H9 (cell line): ENCODE results near the gene FAM241A. TPM values are rescaled to one million over a fixed set of nuclear protein-coding genes. Genes with fewer than 3 reads are reported as not detected.

Experiments
- DNase-seq: peaks from one replicate; pipeline ENCODE4 v3.0.0-alpha.2; 2017
- H2AFZ ChIP-seq: one replicate; pipeline ENCODE4 v1.6.1; 2013; ENCODE audit warnings: mild to moderate bottlenecking, low read length, control low read depth, moderate library complexity
- H2AK5ac ChIP-seq: 2 replicates; pipeline ENCODE4 v1.6.1; 2013; ENCODE audit warnings: low read length, control low read depth, mixed read lengths; ENCODE audit not compliant: insufficient read length
- H2BK120ac ChIP-seq: one replicate; pipeline ENCODE4 v1.6.1; 2013; ENCODE audit warnings: low read depth, mild to moderate bottlenecking, low read length, control low read depth, inconsistent platforms; ENCODE audit not compliant: poor library complexity, severe bottlenecking
- H2BK12ac ChIP-seq: 2 replicates; pipeline ENCODE4 v1.6.1; 2013; ENCODE audit warnings: low read length, control low read depth, mixed read lengths, low read depth; ENCODE audit not compliant: insufficient read length
- H2BK15ac ChIP-seq: 2 replicates; pipeline ENCODE4 v1.6.1; 2013; ENCODE audit warnings: low read depth, low read length, control low read depth
- H2BK20ac ChIP-seq: one replicate; pipeline ENCODE4 v1.6.1; 2013; ENCODE audit warnings: low read depth, mild to moderate bottlenecking, low read length, control low read depth, inconsistent platforms; ENCODE audit not compliant: poor library complexity, severe bottlenecking
- H2BK5ac ChIP-seq: 2 replicates; pipeline ENCODE4 v1.6.1; 2013; ENCODE audit warnings: low read length, control low read depth, mixed read lengths; ENCODE audit not compliant: insufficient read length
- H3K14ac ChIP-seq: 2 replicates; pipeline ENCODE4 v1.6.1; 2013; ENCODE audit warnings: low read length, control low read depth; ENCODE audit not compliant: insufficient read depth
- H3K18ac ChIP-seq: 2 replicates; pipeline ENCODE4 v1.6.1; 2013; ENCODE audit warnings: low read depth, mild to moderate bottlenecking, mixed read lengths, low read length, control low read depth; ENCODE audit not compliant: insufficient read length
- H3K23ac ChIP-seq: 2 replicates; pipeline ENCODE4 v1.6.1; 2013; ENCODE audit warnings: low read length, control low read depth, mixed read lengths, low read depth; ENCODE audit not compliant: insufficient read length
- H3K23me2 ChIP-seq: 2 replicates; pipeline ENCODE4 v1.6.1; 2013; ENCODE audit warnings: low read depth, mild to moderate bottlenecking, mixed read lengths, low read length, control low read depth; ENCODE audit not compliant: insufficient read length, poor library complexity, severe bottlenecking
- H3K27ac ChIP-seq: 2 replicates; pipeline ENCODE4 v1.5.1; 2013; ENCODE audit warnings: low read length, control low read depth, mixed read lengths, low read depth; ENCODE audit not compliant: insufficient read length
- H3K27me3 ChIP-seq: 2 replicates; pipeline ENCODE4 v1.6.1; 2013; ENCODE audit warnings: low read length, control low read depth, inconsistent platforms; ENCODE audit not compliant: insufficient read depth
- H3K4ac ChIP-seq: 2 replicates; pipeline ENCODE4 v1.6.1; 2013; ENCODE audit warnings: low read depth, mild to moderate bottlenecking, control low read depth, inconsistent platforms, low read length, moderate library complexity
- H3K4me1 ChIP-seq: 2 replicates; pipeline ENCODE4 v1.6.1; 2013; ENCODE audit warnings: low read length, control low read depth, inconsistent platforms; ENCODE audit not compliant: insufficient read depth
- H3K4me2 ChIP-seq: 2 replicates; pipeline ENCODE4 v1.6.1; 2013; ENCODE audit warnings: low read length, control low read depth, mixed read lengths; ENCODE audit not compliant: insufficient read length, insufficient read depth
- H3K56ac ChIP-seq: 2 replicates; pipeline ENCODE4 v1.6.1; 2013; ENCODE audit warnings: low read depth, mild to moderate bottlenecking, mixed read lengths, low read length, control low read depth; ENCODE audit not compliant: insufficient read length
- H3K79me1 ChIP-seq: 2 replicates; pipeline ENCODE4 v1.6.1; 2013; ENCODE audit warnings: low read depth, mild to moderate bottlenecking, moderate library complexity, low read length, control low read depth, inconsistent platforms; ENCODE audit not compliant: insufficient read depth, poor library complexity, severe bottlenecking
- H3K79me2 ChIP-seq: 2 replicates; pipeline ENCODE4 v1.6.1; 2013; ENCODE audit warnings: low read length, control low read depth, inconsistent platforms; ENCODE audit not compliant: insufficient read depth
- H3K9ac ChIP-seq: 2 replicates; pipeline ENCODE4 v1.6.1; 2013; ENCODE audit warnings: low read length, control low read depth, mixed read lengths; ENCODE audit not compliant: insufficient read length; ENCODE audit errors: extremely low read depth
- H3K9me3 ChIP-seq: one replicate; pipeline ENCODE4 v1.6.1; 2013; ENCODE audit warnings: low read depth, low read length, inconsistent platforms; ENCODE audit not compliant: control insufficient read depth
- H3T11ph ChIP-seq: one replicate; pipeline ENCODE4 v1.6.1; 2013; ENCODE audit warnings: mild to moderate bottlenecking, low read length, control low read depth, inconsistent platforms
- H4K20me1 ChIP-seq: one replicate; pipeline ENCODE4 v1.6.1; 2013; ENCODE audit not compliant: control insufficient read depth, insufficient read length, insufficient read depth
- H4K5ac ChIP-seq: 2 replicates; pipeline ENCODE4 v1.6.1; 2013; ENCODE audit warnings: low read depth, mild to moderate bottlenecking, mixed read lengths, low read length, control low read depth; ENCODE audit not compliant: insufficient read length
- H4K8ac ChIP-seq: replicated peaks from 2 replicates; pipeline ENCODE4 v1.6.1; 2013; ENCODE audit warnings: low read length, control low read depth, mixed read lengths, low read depth; ENCODE audit not compliant: insufficient read length
- H4K91ac ChIP-seq: 2 replicates; pipeline ENCODE4 v1.6.1; 2013; ENCODE audit warnings: low read depth, mild to moderate bottlenecking, moderate library complexity, mixed read lengths, low read length, control low read depth; ENCODE audit not compliant: insufficient read length
- H3K27ac Mint-ChIP-seq, 3 experiments: 2 replicates in 2 of 3; 3 replicates in 1 of 3; pipeline ENCODE4 v1.8.0; 2020 to 2021; ENCODE audit warnings: mixed read lengths in 3 of 3, mild to moderate bottlenecking in 1 of 3, moderate library complexity in 1 of 3
- H3K27me3 Mint-ChIP-seq: 2 replicates; pipeline ENCODE4 v1.8.0; 2021; ENCODE audit warnings: low read depth, mild to moderate bottlenecking, moderate library complexity, mixed read lengths
- H3K36me3 Mint-ChIP-seq, 3 experiments: 2 replicates in 2 of 3; 3 replicates in 1 of 3; pipeline ENCODE4 v1.8.0; 2020 to 2021; ENCODE audit warnings: low read depth in 3 of 3, mixed read lengths in 3 of 3; ENCODE audit not compliant: insufficient read depth in 1 of 3
- H3K4me1 Mint-ChIP-seq, 2 experiments: 2 replicates each; pipeline ENCODE4 v1.8.0; 2020; ENCODE audit warnings: mixed read lengths in 2 of 2
- H3K4me3 Mint-ChIP-seq, 2 experiments: 2 replicates in 1 of 2; 3 replicates in 1 of 2; pipeline ENCODE4 v1.8.0; 2020 to 2021; ENCODE audit warnings: mild to moderate bottlenecking in 2 of 2, mixed read lengths in 2 of 2, moderate library complexity in 1 of 2
- H3K9me3 Mint-ChIP-seq, 2 experiments: 2 replicates in 1 of 2; 3 replicates in 1 of 2; pipeline ENCODE4 v1.8.0; 2020; ENCODE audit warnings: mild to moderate bottlenecking in 2 of 2, mixed read lengths in 2 of 2, moderate library complexity in 1 of 2
- WGBS: extraction: QIAGEN DNeasy Blood & Tissue Kit; methylation state at CpG from one replicate; pipeline ENCODE4 v1.1.7; 2013; ENCODE audit warnings: missing lambda C conversion rate, low lambda C conversion rate, mixed read lengths; ENCODE audit not compliant: insufficient read length; ENCODE audit errors: extremely low coverage; 5-methylcytosine and 5-hydroxymethylcytosine counted together
- total RNA-seq: library from RNA; stranded (reverse); gene quantifications from 2 replicates; pipeline ENCODE4 v1.2.1, GENCODE V29; 2021
- TF ChIP-seq, protein P1 (sequence below): fragments of 200-600 bp; sonication (generic); conservative IDR thresholded peaks from 3 replicates; pipeline ENCODE4 v1.8.0; 2021; ENCODE audit warnings: antibody characterized with exemption, mild to moderate bottlenecking

Gene FAM241A
- total RNA-seq, 1 experiment from 2014 or later, result 0.13 TPM

DNA sequence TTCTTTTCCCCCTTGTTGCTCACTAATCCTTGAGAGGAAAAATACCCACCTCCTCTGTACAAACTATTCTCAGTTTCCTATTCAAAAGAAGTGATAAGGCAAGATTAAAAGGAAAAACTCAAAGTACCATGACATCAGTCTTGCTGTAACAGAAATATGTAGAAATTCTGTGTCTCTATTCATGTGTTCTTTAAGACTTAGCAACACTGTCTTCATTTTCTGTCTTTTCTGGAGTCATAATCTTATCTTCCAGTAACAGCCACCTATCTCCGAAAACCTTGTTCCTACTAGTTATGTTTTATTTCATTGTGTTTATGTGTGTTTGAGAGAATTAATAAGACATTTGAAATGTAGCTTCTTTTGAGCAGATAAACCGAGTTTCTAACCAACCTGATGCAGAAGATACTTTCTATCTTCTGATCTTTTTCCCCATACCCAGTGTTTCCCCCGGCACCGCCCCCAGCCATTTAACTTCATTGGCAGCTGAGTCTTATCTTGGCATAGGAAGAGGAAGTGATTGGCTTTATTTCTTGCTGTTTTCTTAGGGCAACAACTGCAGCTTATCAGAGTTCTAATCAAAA, 8.0 kb downstream of the FAM241A start:
- H3K9me3 Mint-ChIP-seq, result no peaks in the 10 kb centered on the region; a peak in 1 of 5 replicates
- H3K23me2 ChIP-seq, result no peaks in the 10 kb centered on the region
- no peak overlapping the region for H2BK120ac ChIP-seq
- TF ChIP-seq, protein P1, sequence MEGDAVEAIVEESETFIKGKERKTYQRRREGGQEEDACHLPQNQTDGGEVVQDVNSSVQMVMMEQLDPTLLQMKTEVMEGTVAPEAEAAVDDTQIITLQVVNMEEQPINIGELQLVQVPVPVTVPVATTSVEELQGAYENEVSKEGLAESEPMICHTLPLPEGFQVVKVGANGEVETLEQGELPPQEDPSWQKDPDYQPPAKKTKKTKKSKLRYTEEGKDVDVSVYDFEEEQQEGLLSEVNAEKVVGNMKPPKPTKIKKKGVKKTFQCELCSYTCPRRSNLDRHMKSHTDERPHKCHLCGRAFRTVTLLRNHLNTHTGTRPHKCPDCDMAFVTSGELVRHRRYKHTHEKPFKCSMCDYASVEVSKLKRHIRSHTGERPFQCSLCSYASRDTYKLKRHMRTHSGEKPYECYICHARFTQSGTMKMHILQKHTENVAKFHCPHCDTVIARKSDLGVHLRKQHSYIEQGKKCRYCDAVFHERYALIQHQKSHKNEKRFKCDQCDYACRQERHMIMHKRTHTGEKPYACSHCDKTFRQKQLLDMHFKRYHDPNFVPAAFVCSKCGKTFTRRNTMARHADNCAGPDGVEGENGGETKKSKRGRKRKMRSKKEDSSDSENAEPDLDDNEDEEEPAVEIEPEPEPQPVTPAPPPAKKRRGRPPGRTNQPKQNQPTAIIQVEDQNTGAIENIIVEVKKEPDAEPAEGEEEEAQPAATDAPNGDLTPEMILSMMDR, result no peak
- no peaks in the 10 kb centered on the region for H3K4me1 ChIP-seq
- H2BK12ac ChIP-seq, result no peak overlapping the region
- H3K9ac ChIP-seq, result no peak overlapping the region
- H4K5ac ChIP-seq, result no peak overlapping the region
- H3K56ac ChIP-seq, result no peak overlapping the region
- no peak overlapping the region for H2BK20ac ChIP-seq
- no peak for DNase-seq
- H3K79me1 ChIP-seq, result no peaks in the 10 kb centered on the region
- H3K4me3 Mint-ChIP-seq, result no peak overlapping the region
- H2AFZ ChIP-seq, result no peak overlapping the region
- no peak overlapping the region for H4K8ac ChIP-seq
- no peaks in the 10 kb centered on the region for H3K79me2 ChIP-seq
- H3T11ph ChIP-seq, result no peak overlapping the region
- no peak overlapping the region for H4K91ac ChIP-seq
- H4K20me1 ChIP-seq, result no peaks in the 10 kb centered on the region
- no peaks in the 10 kb centered on the region for H3K36me3 Mint-ChIP-seq
- no peaks in the 10 kb centered on the region for H3K9me3 ChIP-seq
- no peak overlapping the region for H3K4me2 ChIP-seq
- H3K4me1 Mint-ChIP-seq, result peaks cover 0 to 3% of the 10 kb centered on the region in 2 experiments; a peak in 1 of 4 replicates
- no peak overlapping the region for H3K27ac ChIP-seq
- no peaks in the 10 kb centered on the region for H3K27me3 ChIP-seq
- no peak overlapping the region for H2BK5ac ChIP-seq
- no peak overlapping the region for H3K18ac ChIP-seq
- peaks cover 7% of the 10 kb centered on the region for H3K27me3 Mint-ChIP-seq
- H2AK5ac ChIP-seq, result no peak overlapping the region
- H3K14ac ChIP-seq, result no peak overlapping the region
- no peak overlapping the region for H3K27ac Mint-ChIP-seq
- no CpG with 5 or more reads among the region's 4 CpGs for WGBS
- no peak overlapping the region for H3K4ac ChIP-seq
- H2BK15ac ChIP-seq, result no peak overlapping the region
- no peak overlapping the region for H3K23ac ChIP-seq
